Measurements from ENCODE around the gene DDX23. TPM values are rescaled to one million over a fixed set of nuclear protein-coding genes. Genes with fewer than 3 reads are reported as not detected.
"Not testable (repeated sequence)": the region's sequence is repeated elsewhere in the genome, so short reads cannot be mapped to it uniquely, and the experiment has no call there.

DDX23 gene
- total RNA-seq, result 51.9 TPM

- H3K4me3 ChIP-seq (ENCODE audit: low read length), result peak within 1 kb of the TSS; percentile 88
- H3K4me1 ChIP-seq (ENCODE audit: insufficient read depth, low read length), result peaks cover 29% of the 10 kb centered on the region
- no peaks in the 10 kb centered on the region for H3K9me3 ChIP-seq (ENCODE audit: low read depth, low read length)
- no peaks in the 10 kb centered on the region for H3K27me3 ChIP-seq (ENCODE audit: insufficient read depth, low read length)
Measured at GRCh38 chr12:48851883-48852733, at the start of gene DDX23. Gene DDX23, minus strand, starts transcription at chr12:48852163. Its CDS starts 6,381 bp downstream, at chr12:48845782.

GRCh38 chr12:48901278-48901677 lies 49.3 kb upstream of the DDX23 start:
- Histone ChIP-seq H3K4me1 (ENCODE audit: insufficient read depth, low read length) (peaks cover 14% of the 10 kb centered on the region), H3K9me3 (ENCODE audit: low read depth, low read length) (no peaks in the 10 kb centered on the region), H3K4me3 (ENCODE audit: low read length) (no peak overlapping the region), H3K27me3 (ENCODE audit: insufficient read depth, low read length) (no peaks in the 10 kb centered on the region)

- Histone ChIP-seq H3K27me3 (ENCODE audit: insufficient read depth, low read length) (no peaks in the 10 kb centered on the region), H3K4me1 (ENCODE audit: insufficient read depth, low read length) (peaks cover 14% of the 10 kb centered on the region), H3K4me3 (ENCODE audit: low read length) (no peak overlapping the region)
Measured at GRCh38 chr12:48899651-48900050, 47.7 kb upstream of the DDX23 start.

GRCh38 chr12:48894271-48894670 lies 42.3 kb upstream of the DDX23 start:
- Histone ChIP-seq H3K4me1 (ENCODE audit: insufficient read depth, low read length) (peaks cover 5% of the 10 kb centered on the region), H3K4me3 (ENCODE audit: low read length) (no peak overlapping the region), H3K27me3 (ENCODE audit: insufficient read depth, low read length) (peaks cover 20% of the 10 kb centered on the region), H3K9me3 (ENCODE audit: low read depth, low read length) (no peaks in the 10 kb centered on the region)

More at GRCh38 chr12:48899651-48900050, 47.7 kb upstream of the DDX23 start:
- no peaks in the 10 kb centered on the region for H3K9me3 ChIP-seq (ENCODE audit: low read depth, low read length)

GRCh38 chr12:48890657-48891418 lies 38.9 kb upstream of the DDX23 start:
- H3K4me3 ChIP-seq (ENCODE audit: low read length), result no peak overlapping the region
- H3K9me3 ChIP-seq (ENCODE audit: low read depth, low read length), result no peaks in the 10 kb centered on the region
- H3K27me3 ChIP-seq (ENCODE audit: insufficient read depth, low read length), result peaks cover 20% of the 10 kb centered on the region
- H3K4me1 ChIP-seq (ENCODE audit: insufficient read depth, low read length), result peaks cover 5% of the 10 kb centered on the region

GRCh38 chr12:48889679-48890078 lies 37.7 kb upstream of the DDX23 start:
- Histone ChIP-seq H3K9me3 (ENCODE audit: low read depth, low read length) (no peaks in the 10 kb centered on the region), H3K4me1 (ENCODE audit: insufficient read depth, low read length) (peaks cover 5% of the 10 kb centered on the region), H3K27me3 (ENCODE audit: insufficient read depth, low read length) (peaks cover 20% of the 10 kb centered on the region), H3K4me3 (ENCODE audit: low read length) (no peak overlapping the region)

- H3K27me3 ChIP-seq (ENCODE audit: insufficient read depth, low read length), result peaks cover 28% of the 10 kb centered on the region
Measured at GRCh38 chr12:48883305-48884161, 31.6 kb upstream of the DDX23 start.

GRCh38 chr12:48882972-48883304 lies 31.0 kb upstream of the DDX23 start:
- peaks cover 29% of the 10 kb centered on the region for H3K27me3 ChIP-seq (ENCODE audit: insufficient read depth, low read length)
- H3K4me3 ChIP-seq (ENCODE audit: low read length), result no peak overlapping the region
- H3K4me1 ChIP-seq (ENCODE audit: insufficient read depth, low read length), result no peaks in the 10 kb centered on the region
- no peaks in the 10 kb centered on the region for H3K9me3 ChIP-seq (ENCODE audit: low read depth, low read length)

More at GRCh38 chr12:48883305-48884161, 31.6 kb upstream of the DDX23 start:
- Histone ChIP-seq H3K4me1 (ENCODE audit: insufficient read depth, low read length) (no peaks in the 10 kb centered on the region), H3K9me3 (ENCODE audit: low read depth, low read length) (no peaks in the 10 kb centered on the region), H3K4me3 (ENCODE audit: low read length) (no peak overlapping the region)

GRCh38 chr12:48882315-48882687 lies 30.3 kb upstream of the DDX23 start:
- H3K27me3 ChIP-seq (ENCODE audit: insufficient read depth, low read length), result peaks cover 29% of the 10 kb centered on the region
- no peak overlapping the region for H3K4me3 ChIP-seq (ENCODE audit: low read length)
- H3K9me3 ChIP-seq (ENCODE audit: low read depth, low read length), result no peaks in the 10 kb centered on the region

GRCh38 chr12:48881686-48882314 lies 29.8 kb upstream of the DDX23 start:
- Histone ChIP-seq H3K27me3 (ENCODE audit: insufficient read depth, low read length) (peaks cover 29% of the 10 kb centered on the region), H3K9me3 (ENCODE audit: low read depth, low read length) (no peaks in the 10 kb centered on the region), H3K4me1 (ENCODE audit: insufficient read depth, low read length) (no peaks in the 10 kb centered on the region), H3K4me3 (ENCODE audit: low read length) (no peak overlapping the region)

More at GRCh38 chr12:48882315-48882687, 30.3 kb upstream of the DDX23 start:
- H3K4me1 ChIP-seq (ENCODE audit: insufficient read depth, low read length), result no peaks in the 10 kb centered on the region

- Histone ChIP-seq H3K27me3 (ENCODE audit: insufficient read depth, low read length) (peaks cover 29% of the 10 kb centered on the region), H3K4me3 (ENCODE audit: low read length) (no peak overlapping the region), H3K9me3 (ENCODE audit: low read depth, low read length) (no peaks in the 10 kb centered on the region), H3K4me1 (ENCODE audit: insufficient read depth, low read length) (no peaks in the 10 kb centered on the region)
Measured at GRCh38 chr12:48880647-48881046, 28.7 kb upstream of the DDX23 start.

- no peaks in the 10 kb centered on the region for H3K4me1 ChIP-seq (ENCODE audit: insufficient read depth, low read length)
- H3K4me3 ChIP-seq (ENCODE audit: low read length), result no peak overlapping the region
- H3K27me3 ChIP-seq (ENCODE audit: insufficient read depth, low read length), result peaks cover 29% of the 10 kb centered on the region
- H3K9me3 ChIP-seq (ENCODE audit: low read depth, low read length), result no peaks in the 10 kb centered on the region
Measured at GRCh38 chr12:48878548-48878947, 26.6 kb upstream of the DDX23 start.

GRCh38 chr12:48875944-48876515 lies 24.1 kb upstream of the DDX23 start:
- Histone ChIP-seq H3K27me3 (ENCODE audit: insufficient read depth, low read length) (peaks cover 15% of the 10 kb centered on the region), H3K4me1 (ENCODE audit: insufficient read depth, low read length) (no peaks in the 10 kb centered on the region), H3K4me3 (ENCODE audit: low read length) (no peak overlapping the region), H3K9me3 (ENCODE audit: low read depth, low read length) (no peaks in the 10 kb centered on the region)

- not testable (repeated sequence) for H3K9me3 ChIP-seq (ENCODE audit: low read depth, low read length)
Measured at GRCh38 chr12:48873534-48873933, 21.6 kb upstream of the DDX23 start.

More at GRCh38 chr12:48873534-48873933, 21.6 kb upstream of the DDX23 start:
- H3K4me1 ChIP-seq (ENCODE audit: insufficient read depth, low read length); H3K4me3 ChIP-seq (ENCODE audit: low read length); H3K27me3 ChIP-seq (ENCODE audit: insufficient read depth, low read length): not testable (repeated sequence)

Data from mononuclear cell (primary cell).